Measurements from ENCODE around the gene TENM4. TPM values are rescaled to one million over a fixed set of nuclear protein-coding genes. Genes with fewer than 3 reads are reported as not detected.

Gene TENM4
- polyA plus RNA-seq, 1 donor from 2014 or later = 16.8 TPM

- Histone ChIP-seq H3K9ac (ENCODE audit: low read length) (no peak overlapping the region), H3K9me2 (ENCODE audit: insufficient read depth, low read length) (no peaks in the 10 kb centered on the region), H4K20me1 (ENCODE audit: insufficient read depth) (no peaks in the 10 kb centered on the region), H3K79me2 (replicated peaks; ENCODE audit: insufficient read depth, low read length) (peaks cover 3% of the 10 kb centered on the region), H3K4me2 (ENCODE audit: low read length) (no peak overlapping the region), H2AFZ (ENCODE audit: low read depth, low read length) (no peak overlapping the region), H3K36me3 (ENCODE audit: insufficient read depth, low read length) (no peaks in the 10 kb centered on the region), H3K9me3 (ENCODE audit: low read length) (no peaks in the 10 kb centered on the region), H3K4me3 (ENCODE audit: low read length) (no peak overlapping the region), H3K27ac (ENCODE audit: low read length) (peak overlapping the region; percentile 84), H3K27me3 (ENCODE audit: insufficient read depth, low read depth, low read length) (no peaks in the 10 kb centered on the region), H3F3A (ENCODE audit: insufficient read depth, low read length, poor library complexity, severe bottlenecking) (peaks cover 6% of the 10 kb centered on the region)
- no peak for TF ChIP-seq SMC3 (conservative IDR thresholded peaks at IDR 0.05; ENCODE audit: poor library complexity)
- TF ChIP-seq REST (IDR thresholded peaks at IDR 0.05; ENCODE audit: borderline replicate concordance) = no peak
- no peak for TF ChIP-seq TAF1 (IDR thresholded peaks at IDR 0.05; ENCODE audit: low read depth)
- TF ChIP-seq MXI1 (conservative IDR thresholded peaks at IDR 0.05; ENCODE audit: poor library complexity, severe bottlenecking) = no peak
These were observed 82.6 kb downstream of the TENM4 start for GRCh38 chr11:79358258-79358657.

DNA sequence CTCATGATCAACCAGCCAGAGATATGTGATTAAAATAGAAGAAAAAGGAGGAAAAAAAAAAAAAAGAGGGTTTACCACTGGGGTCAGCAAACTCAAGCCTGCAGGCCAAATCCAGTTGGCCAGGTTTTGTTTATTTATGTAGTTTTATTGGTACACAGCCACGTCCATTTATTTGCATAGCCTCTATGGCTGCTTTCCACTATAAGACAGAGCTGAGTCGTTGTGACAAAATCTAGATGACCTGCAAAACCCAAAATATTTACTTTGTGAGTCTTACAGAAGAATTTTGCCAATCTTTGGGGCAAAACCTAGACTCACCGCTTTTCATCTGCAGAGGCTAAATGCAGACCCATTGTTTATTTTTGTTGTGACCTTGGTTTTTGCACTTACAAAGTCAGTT lies 87.1 kb downstream of the TENM4 start:
- no peaks in the 10 kb centered on the region for H3F3A ChIP-seq (ENCODE audit: insufficient read depth, low read length, poor library complexity, severe bottlenecking)
- no peak overlapping the region for H3K4me2 ChIP-seq (ENCODE audit: low read length)
- no peak overlapping the region for H3K9ac ChIP-seq (ENCODE audit: low read length)
- no peaks in the 10 kb centered on the region for H3K9me2 ChIP-seq (ENCODE audit: insufficient read depth, low read length)
- H2AFZ ChIP-seq (ENCODE audit: low read depth, low read length) = no peak overlapping the region
- peak overlapping the region; percentile 26 for H3K27ac ChIP-seq (ENCODE audit: low read length)
- peaks cover 18% of the 10 kb centered on the region for H3K79me2 ChIP-seq (replicated peaks; ENCODE audit: insufficient read depth, low read length)
- H3K36me3 ChIP-seq (ENCODE audit: insufficient read depth, low read length) = no peaks in the 10 kb centered on the region
- TF ChIP-seq MXI1 (conservative IDR thresholded peaks at IDR 0.05; ENCODE audit: poor library complexity, severe bottlenecking) (no peak), RAD21 (conservative IDR thresholded peaks at IDR 0.05) (no peak), POLR2AphosphoS5 (IDR thresholded peaks at IDR 0.05) (no peak), SMC3 (conservative IDR thresholded peaks at IDR 0.05; ENCODE audit: poor library complexity) (no peak), TAF1 (IDR thresholded peaks at IDR 0.05; ENCODE audit: low read depth) (no peak), REST (IDR thresholded peaks at IDR 0.05; ENCODE audit: borderline replicate concordance) (no peak), EZH2 (IDR thresholded peaks at IDR 0.05; ENCODE audit: borderline replicate concordance, insufficient read depth, low read length, poor library complexity, severe bottlenecking) (no peak), EP300 (conservative IDR thresholded peaks at IDR 0.05; ENCODE audit: poor library complexity, severe bottlenecking) (no peak), CTCF (IDR thresholded peaks at IDR 0.05; ENCODE audit: poor library complexity, severe bottlenecking) (no peak)
- H3K27me3 ChIP-seq (ENCODE audit: insufficient read depth, low read depth, low read length) = no peaks in the 10 kb centered on the region
- no peaks in the 10 kb centered on the region for H3K9me3 ChIP-seq (ENCODE audit: low read length)
- H4K20me1 ChIP-seq (ENCODE audit: insufficient read depth) = no peaks in the 10 kb centered on the region
- no peak overlapping the region for H3K4me3 ChIP-seq (ENCODE audit: low read length)
